HG03521 (cell line): ENCODE results near the gene SOX6.

Experiments
- ATAC-seq: cut with Tn5 transposase; IDR thresholded peaks from one replicate; pipeline ENCODE4 v1.9.1; 2021; ENCODE audit warnings: mild to moderate bottlenecking, moderate library complexity; ENCODE audit not compliant: unreplicated experiment

SOX6 gene

DNA sequence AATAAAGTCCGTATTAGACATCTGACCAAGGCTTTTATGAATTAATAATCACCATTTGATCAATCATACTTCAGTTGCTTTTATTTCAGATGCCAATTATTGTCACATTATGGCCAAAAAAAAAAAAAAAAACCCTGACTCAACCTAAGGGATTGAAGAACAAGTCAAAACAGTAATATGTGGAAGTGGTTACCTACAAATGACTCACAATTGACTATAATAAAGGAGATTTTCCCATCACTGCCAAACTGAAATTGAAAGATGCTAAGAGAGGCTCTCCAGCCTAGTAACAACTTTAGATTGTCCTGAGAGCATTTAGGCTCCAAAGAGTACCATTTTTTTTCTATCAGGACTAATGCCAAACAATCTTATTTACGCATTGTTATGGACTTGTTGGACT, 35.2 kb downstream of the SOX6 start:
- ATAC-seq: no peak

DNA sequence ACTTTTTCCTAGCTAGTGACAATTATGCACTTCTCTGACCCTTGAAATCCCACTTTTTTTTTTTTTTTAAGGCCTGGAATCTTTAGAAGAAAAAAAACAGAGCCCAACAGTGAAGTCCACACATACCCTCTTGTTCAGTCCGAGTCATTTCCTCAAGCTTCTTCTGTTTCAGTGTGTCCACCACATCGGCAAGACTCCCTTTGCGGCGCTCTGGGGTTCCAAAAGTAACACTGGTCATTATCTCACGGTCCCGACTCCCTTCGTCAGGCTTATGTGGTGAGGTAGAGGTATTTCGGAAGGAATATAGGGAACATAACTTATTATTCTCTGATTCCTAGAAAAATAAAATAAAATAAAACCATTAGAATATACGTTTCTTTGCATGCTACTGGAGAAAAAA, 38.0 kb downstream of the SOX6 start:
- ATAC-seq: no peak

DNA sequence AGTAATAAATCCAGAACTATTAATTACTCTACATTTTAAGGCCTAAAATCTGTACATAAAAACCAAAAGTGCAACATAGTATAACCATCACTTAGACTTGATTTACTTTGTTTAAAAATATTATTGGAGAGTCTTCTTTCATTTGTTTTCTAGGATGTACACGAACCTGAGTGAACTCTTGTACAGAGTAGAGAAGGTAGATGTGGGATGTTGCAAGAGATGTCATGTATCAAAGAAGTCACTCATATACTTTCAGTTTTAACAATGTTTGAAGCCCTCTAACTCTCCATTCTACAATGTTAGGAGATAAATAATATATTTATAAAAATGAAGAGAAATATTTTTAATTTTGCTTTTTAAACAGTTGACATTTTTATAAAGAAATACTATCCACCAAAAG, 38.6 kb downstream of the SOX6 start:
- no peak for ATAC-seq

DNA sequence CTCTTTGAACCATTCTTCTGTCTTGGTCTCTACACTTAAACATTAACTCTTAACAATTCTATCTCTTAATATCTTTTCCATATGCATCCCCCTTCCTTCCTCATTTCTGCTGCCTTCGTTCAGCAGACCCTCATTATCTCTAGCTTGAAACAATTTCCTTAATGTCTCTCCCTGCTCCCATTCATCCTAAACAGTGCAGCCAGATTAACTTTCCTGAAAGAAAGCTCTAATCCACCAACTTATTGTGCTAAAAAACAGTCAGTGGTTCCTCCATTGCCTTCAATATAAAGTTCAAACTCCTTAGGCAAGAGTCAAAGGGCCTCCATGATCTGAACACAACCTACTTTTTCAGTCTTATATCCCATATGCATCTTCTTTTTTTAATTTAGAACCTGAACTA, 42.5 kb downstream of the SOX6 start:
- no peak for ATAC-seq

DNA sequence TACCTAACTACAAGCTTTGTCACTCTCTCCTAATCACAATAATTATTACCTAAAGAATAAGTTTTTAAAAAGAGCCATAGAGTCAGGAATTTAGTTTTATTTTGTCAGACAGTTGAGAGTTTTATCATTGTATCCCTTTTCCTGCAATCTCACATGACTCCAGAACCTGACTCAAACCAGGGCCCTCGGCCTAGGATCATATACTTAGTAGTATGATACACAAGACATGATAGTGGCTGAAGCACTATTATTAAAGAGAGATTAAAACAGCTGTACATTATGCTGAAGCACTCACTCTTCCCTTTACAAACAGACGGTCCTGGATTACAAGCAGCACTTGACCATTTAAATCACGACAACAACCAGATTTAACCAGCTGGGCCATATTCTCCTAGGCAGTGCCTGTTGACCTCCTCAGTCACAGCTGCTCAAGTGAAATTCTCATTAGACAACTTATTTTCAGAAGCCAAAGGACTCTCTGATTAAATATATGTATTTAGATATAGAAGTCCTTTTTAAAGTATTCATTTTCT, 44.0 kb downstream of the SOX6 start:
- no peak for ATAC-seq

DNA sequence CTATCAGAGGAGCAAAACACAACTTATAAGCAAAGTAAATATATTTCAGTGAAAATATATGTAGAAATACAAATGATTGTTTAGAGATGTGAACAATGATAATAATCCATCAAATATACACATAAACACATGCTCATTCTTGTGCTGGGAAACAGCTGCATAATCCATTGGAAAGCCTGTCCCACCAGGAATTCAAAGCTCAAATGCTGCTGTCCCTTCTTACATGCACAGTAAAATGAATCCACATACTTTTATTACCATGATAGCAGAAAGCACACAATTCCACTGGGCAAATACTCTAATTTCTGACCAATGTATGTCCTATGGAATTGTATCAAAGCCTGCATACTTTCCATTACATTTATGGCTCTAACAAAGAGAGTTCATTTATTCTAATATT, 44.5 kb downstream of the SOX6 start:
- no peak for ATAC-seq

DNA sequence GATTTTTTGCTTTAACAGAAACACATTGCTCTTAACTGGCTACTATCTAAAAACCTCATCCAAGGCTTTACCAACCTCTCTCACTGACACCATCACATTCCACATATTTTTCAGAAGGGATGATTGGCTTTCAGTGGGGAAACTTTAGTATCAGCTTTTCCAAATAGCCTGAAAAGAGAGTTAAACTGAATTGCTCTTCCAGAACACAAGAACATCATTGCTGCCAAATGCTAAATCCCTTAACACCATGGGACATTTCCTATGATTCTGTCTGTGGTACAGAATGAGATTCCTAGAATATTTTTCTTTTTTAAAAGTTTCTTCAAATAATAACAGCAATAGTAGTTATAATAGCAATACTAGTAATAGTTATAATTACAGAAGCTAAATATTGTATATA, 45.4 kb downstream of the SOX6 start:
- ATAC-seq: no peak

DNA sequence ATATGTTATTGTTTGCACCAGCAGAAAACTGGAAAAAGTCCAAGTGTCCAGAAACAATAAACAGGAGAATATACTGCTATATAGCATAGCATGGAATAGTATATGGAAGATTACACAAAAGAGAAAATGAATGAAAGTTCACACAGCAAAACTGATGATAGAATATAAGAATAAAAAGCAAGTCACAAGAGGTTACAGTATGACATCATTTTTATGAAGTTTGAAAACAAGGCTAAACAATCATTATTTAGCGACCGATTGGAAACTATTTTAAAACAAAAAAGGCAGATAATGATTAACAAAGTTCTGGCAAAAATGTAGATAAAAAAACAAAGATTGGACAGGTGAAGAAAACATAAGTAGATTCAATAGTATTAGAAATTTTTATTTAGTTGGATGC, 47.1 kb downstream of the SOX6 start:
- no peak for ATAC-seq

DNA sequence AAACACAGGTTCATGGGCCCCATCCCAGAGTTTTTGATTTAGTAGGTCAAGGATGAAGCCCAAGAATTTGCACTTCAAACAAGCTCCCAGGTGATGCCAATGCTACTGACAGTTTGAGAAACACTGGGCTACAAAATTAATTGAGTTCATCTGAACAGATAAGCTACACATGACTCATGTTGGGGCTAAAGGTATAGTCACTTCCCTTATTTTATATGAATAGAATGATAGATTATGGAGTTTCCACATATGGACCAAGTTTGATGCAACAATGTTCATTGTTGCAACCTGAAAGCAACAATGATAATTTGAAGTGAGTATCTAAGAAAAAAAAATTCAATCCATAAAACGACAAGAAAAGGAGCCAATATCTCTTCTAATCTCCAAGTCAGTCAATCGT, 54.9 kb downstream of the SOX6 start:
- no peak for ATAC-seq

DNA sequence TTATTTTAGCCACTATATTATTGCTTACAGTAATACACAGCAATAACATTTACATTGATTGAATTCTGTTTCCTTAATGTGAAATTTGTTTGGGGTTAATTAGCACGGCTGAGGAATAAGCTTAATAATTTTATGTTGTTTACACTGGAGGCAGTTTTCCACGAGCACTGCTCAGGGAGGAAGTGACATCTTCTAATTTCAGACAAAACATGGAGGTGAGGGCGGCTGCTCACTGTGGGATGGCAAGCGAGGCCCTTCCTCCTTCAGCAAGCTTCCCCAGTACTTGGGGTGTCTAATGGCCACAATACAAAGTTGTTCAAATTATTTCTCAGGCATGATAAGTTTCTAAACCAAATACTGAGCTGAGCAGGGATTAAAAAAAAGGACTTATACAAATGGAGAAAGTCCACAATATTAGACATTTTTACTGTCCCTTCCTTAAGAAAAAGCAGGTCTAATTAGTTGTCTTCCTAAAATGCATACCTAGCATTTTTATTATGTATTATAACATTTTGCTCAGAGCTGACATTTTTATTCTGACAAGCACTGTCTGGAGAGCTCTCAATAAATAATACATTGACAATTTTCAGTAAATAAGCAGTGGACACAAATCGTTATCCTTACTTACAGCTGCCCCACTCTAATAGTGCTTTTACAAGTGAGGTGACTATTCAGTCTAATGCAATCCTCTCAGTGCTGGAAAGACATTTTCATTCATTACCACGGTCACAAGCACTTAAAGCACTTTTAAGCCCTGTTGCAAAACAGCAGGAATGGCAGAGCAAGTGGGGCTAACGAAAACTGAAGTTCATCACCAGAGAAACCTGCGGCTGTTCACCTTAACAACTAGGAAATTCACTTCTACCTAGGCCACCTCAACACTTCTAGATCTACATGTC, 56.2 kb downstream of the SOX6 start:
- no peak for ATAC-seq

DNA sequence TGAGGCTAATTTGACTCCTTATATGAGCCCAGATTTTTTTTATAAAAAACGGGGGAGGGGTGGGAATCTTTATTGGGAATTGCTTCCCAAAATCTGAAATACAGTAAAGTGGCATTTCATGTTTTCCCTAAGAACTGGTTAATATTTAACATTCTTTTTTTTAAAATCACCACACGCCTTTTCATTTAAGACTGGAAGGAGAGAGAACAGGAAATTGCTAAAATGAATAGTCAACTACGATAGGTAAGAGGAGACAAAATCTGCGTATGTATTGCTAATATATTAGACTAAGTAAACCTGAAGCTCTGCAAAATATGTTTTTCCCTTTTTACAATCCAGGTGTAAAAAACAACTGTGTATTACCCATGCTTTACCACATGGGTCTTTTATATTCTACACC, 57.0 kb downstream of the SOX6 start:
- ATAC-seq: no peak

DNA sequence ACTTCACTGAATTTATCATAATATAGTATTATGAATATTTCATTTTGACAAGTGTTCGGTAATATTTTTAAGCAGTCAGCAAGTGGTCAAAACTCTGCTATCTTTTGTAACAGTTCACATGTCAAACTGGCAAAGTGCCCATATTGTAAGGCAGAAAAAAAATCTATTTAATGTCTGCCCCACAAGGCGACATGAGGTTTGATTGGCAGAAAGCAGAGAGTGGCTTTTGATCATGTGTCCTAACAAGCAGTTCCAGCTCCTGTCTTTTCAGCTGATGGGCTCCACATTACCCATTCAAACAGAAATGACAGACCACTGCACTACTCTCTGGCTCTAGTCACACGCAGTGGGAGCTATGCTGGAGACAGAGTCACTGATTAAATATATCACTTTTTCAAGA, 59.0 kb downstream of the SOX6 start:
- no peak for ATAC-seq

DNA sequence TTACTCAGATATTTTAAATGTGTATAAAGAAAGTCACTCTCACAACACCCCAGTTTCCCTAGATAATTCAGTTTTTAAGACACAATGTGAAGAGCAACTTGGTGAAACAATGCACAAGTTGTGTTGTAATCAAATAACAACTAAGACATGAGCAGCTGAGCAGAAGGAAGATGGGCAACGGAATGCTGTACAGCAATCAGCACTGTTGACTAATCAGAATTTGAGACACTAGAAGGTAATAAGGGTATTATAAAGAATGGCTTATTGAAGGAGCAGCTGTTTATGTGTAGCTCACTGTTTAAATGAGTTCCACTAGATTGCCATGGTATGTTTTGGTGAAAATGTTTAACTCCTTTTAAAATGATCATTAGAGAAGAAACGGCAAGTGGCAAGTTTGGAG, 60.1 kb downstream of the SOX6 start:
- no peak for ATAC-seq

DNA sequence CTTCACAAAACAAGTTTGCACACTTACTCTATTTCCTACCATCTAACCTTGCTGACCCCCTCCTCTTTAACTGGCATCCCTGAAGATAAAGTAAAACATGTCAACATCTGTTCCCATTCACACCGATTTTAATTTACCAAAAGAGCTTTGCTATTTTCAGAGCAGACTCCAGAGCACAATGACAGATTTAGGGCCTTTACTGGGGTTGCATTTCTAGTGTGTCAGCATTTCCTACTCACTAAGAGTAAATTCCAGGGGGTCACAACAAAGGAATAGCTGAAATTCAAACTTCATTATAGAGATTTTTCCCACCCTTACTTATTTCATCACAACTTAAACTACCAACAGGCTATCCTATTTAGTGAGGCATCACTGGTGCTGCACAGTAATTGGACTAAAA, 60.8 kb downstream of the SOX6 start:
- no peak for ATAC-seq

DNA sequence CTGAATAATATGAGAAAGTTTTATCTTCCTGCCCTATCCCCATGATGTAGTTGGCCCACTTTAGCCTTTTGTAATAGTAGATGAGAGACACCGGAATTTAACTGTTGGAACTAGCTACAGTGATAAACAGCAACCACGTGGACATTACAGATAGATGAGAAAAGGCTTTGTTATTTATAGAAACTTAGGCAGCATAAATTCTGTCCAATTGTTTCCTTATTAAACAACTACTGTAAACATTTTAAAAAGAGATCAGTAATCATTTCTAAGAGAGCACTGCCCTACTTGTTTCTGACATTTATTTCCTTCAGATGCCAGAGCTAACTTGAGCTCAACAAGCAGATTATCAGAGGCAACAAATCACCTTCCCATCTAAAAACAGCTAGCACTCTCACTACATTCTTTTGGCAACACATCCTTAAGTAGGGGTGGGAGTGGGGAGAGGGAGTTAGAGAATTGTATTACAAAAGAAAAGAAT, 63.1 kb downstream of the SOX6 start:
- ATAC-seq: no peak

DNA sequence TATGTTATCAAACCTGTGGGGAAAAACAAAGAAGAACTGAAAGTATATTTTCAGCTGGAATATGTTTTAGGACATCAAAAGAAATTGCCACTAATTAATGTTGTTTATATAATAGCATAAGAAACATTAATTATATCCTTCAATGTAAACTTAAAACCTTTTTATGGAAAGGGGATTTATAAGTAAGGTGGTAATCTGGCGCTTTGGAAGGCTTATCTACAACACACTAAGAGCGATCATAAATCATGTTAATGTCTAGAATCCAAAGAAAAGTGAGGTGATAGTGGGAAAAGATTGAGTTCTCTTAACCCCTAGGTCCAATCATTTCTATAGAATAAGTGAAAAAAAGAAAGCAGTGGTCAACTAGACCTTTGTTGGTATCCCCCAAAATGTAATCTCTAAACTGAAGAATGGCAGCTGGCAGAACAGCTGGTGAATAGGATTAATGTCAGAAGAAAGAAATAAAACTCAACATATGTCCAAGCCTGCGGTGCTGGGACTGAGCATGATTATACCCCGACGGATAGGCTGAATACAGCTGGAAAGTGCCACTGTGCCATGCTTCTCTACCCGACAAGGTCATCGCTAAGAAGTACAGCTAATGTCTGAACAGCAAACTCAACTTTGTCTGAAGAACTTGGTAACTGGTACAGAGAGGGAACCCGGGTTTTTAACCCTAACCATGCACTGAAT, 64.0 kb downstream of the SOX6 start:
- no peak for ATAC-seq

DNA sequence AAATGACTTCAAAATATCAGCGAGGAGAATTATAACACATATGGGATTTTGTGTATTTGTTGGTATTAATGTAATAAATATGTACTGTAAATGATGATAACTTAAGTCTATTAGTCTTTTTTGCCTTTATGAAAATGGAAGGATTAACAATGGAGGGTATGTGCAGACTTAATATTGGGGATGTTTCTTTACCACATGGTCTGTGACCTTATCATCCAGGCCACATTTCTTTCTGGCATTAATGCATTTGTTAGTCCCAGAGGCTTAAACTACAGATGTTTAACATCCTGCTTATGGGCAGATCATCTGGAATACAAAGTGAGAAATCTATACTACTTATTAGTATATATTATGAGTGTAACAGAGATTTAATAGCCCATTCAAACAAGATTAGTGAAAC, 64.6 kb downstream of the SOX6 start:
- ATAC-seq: no peak

DNA sequence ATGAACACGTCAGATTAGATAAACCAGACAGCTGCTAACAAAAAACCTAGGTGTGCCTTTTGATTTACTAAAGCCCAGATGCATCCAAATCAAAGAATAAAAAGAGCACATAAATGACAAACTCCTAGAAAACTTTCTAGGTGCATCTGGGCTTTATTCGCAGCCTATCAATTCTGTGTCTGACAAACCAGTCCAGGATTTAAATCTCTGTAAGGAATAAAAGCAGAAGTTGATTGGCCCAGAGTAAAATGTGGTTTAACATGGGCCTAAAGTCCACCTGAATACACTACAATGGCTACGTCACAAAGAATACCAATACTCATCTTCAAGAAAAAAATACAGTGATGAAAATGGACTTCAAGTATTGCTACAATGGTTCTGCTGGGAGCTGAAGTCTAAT, 66.8 kb downstream of the SOX6 start:
- no peak for ATAC-seq

DNA sequence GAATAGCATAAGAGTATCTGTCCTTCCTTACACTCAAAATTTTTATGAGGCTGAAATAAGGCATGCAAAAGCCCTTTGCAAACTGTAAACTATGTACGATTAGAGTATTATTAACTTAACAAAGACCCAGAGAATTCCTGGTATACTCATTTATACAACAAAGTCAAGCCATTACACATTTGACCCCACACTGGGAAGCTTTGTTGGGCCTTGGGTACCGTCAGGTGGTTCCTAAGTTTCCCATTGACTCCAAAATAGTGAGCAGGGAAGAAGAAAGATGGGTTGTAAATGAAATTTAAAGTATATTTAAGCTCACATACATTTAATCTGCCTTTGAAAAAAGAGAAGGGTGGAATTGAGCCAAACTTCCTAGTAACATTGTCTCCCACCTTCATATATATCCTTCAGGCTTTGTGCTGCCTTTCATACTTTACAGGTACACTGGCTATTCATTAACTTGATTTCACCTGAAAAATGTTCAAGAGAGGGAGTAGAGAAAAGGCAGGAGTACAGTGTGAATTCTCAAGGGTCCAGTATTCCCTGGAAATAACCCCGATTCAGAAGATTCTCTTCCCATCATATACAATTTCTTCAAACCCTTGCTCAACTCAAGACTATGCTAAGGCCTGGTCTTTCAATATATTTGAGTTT, 68.6 kb downstream of the SOX6 start:
- no peak for ATAC-seq

DNA sequence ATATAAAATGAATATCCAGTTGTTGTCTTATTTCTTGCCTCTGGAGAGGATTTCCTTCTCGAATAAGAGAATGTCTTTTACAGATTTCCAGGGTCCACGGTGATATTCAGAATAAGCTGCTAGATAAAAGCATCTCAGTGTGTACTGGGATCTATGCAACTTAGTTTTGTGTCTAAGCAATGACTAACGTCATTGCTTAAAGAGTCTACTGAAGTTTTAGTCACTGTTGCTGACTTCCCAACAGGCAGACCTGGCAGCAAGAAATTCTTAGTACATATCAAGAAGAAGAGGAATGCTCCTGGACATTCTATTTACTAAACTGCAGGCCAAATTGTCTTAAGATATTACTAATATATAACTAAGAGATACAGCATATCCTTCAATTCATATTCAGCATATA, 70.3 kb downstream of the SOX6 start:
- ATAC-seq: no peak

DNA sequence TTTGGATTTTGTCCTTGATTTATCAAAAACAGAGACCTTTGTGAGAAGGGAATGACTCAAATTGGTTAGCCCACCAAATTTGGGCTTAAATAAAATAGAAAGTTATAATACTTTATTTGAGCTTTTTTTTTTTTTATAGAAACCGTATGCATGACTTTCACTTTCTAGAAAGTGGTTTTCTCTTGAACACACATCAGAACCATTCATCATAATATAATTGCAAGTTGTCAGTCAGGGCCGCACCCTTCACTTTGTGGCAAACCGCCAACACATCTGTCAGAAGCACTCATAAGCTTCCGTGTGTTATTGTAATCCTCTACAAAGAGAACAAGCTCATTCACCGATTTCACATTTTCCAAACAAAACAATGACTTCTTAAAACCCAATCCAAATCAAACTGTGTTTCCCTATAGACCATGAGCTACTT, 76.1 kb downstream of the SOX6 start:
- no peak for ATAC-seq

DNA sequence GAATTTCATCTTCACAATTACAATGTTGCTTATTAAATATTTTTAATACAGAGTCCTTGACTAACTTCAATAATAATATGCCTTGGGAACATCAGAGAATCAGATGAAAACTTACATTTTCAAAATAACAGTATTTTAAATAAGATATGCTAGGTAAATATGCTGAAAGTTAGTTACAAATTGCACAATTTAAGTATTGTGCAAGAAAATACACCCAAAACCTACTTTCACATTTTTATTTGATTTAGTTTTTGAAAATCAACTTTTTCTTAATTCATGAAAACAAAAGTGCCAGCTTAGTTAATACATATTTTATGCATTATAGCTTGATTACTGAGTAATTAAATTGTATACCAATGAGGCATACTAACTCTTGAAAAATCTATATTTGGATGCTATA, 76.8 kb downstream of the SOX6 start:
- ATAC-seq: no peak
